H1 (cell line): ENCODE data around the gene ZNF786. TPM values are rescaled to one million over a fixed set of nuclear protein-coding genes. Genes with fewer than 3 reads are reported as not detected.

ENCODE experiments used
- CTCF ChIA-PET: fragments of 300-600 bp; sonication (Branson Sonifier 250); formaldehyde crosslinking; loops from one replicate; lab custom pipeline; 2021; ENCODE audit not compliant: partially characterized antibody; lab: Charles Lee
- POLR2A ChIA-PET: fragments of 300-600 bp; sonication (Branson Sonifier 250); formaldehyde crosslinking; loops from one replicate; lab custom pipeline; 2021; ENCODE audit warnings: inconsistent platforms; ENCODE audit not compliant: partially characterized antibody; lab: Charles Lee
- DNase-seq, 2 experiments: peaks; one replicate each; pipeline versions ENCODE4 v3.0.0 to v3.0.0-alpha.2; 2010 to 2022; ENCODE audit warnings: low spot score in 2 of 2, low read depth in 1 of 2, mixed read lengths in 1 of 2
- FAIRE-seq: peaks from 2 replicates; lab custom pipeline; 2011; peaks lifted over from hg19 to GRCh38; lab: Jason Lieb, UNC
- H2AFZ ChIP-seq: 2 replicates; pipeline ENCODE4 v1.8.1; 2012; ENCODE audit warnings: low read length, inconsistent platforms
- H2AK5ac ChIP-seq: 2 replicates; pipeline ENCODE4 v1.6.1; 2013; ENCODE audit warnings: low read depth, low read length
- H2BK120ac ChIP-seq: replicated peaks from 2 replicates; pipeline ENCODE3; 2013; ENCODE audit warnings: low read depth, low read length, inconsistent platforms
- H2BK12ac ChIP-seq: 2 replicates; pipeline ENCODE4 v1.6.1; 2013; ENCODE audit warnings: low read depth, low read length
- H2BK15ac ChIP-seq: 2 replicates; pipeline ENCODE4 v1.6.1; 2013; ENCODE audit warnings: low read length
- H2BK20ac ChIP-seq: 2 replicates; pipeline ENCODE4 v1.6.1; 2013; ENCODE audit warnings: low read length
- H2BK5ac ChIP-seq: 2 replicates; pipeline ENCODE4 v1.6.1; 2013; ENCODE audit warnings: low read depth, low read length
- H3K14ac ChIP-seq: 2 replicates; pipeline ENCODE4 v1.6.1; 2013; ENCODE audit warnings: inconsistent platforms; ENCODE audit not compliant: insufficient read length
- H3K18ac ChIP-seq: 2 replicates; pipeline ENCODE4 v1.6.1; 2013; ENCODE audit warnings: low read length; ENCODE audit errors: extremely low read depth
- H3K23ac ChIP-seq: 2 replicates; pipeline ENCODE4 v1.6.1; 2013; ENCODE audit warnings: inconsistent platforms; ENCODE audit not compliant: insufficient read length
- H3K23me2 ChIP-seq: 2 replicates; pipeline ENCODE4 v1.6.1; 2013; ENCODE audit warnings: low read depth, low read length
- H3K27ac ChIP-seq: 2 replicates; pipeline ENCODE4 v1.6.1; 2011; ENCODE audit warnings: low read depth, low read length, inconsistent platforms
- H3K27me3 ChIP-seq, 4 experiments: replicated peaks in 1 of 4; 1 replicate in 1 of 4; 2 replicates in 3 of 4; pipeline versions ENCODE4 v1.6.1 to v1.8.1; 2011 to 2013; ENCODE audit warnings: low read length in 3 of 4, mild to moderate bottlenecking in 3 of 4, inconsistent platforms in 2 of 4, mixed read lengths in 2 of 4, moderate library complexity in 1 of 4; ENCODE audit not compliant: control insufficient read depth in 3 of 4, insufficient read depth in 3 of 4; ENCODE audit errors: extremely low read depth in 1 of 4
- H3K36me3 ChIP-seq, 4 experiments: 2 replicates each; pipeline versions ENCODE4 v1.6.1 to v1.8.1; 2011 to 2013; ENCODE audit warnings: mild to moderate bottlenecking in 4 of 4, low read length in 3 of 4, moderate library complexity in 2 of 4, control low read depth in 1 of 4, inconsistent platforms in 1 of 4; ENCODE audit not compliant: insufficient read depth in 4 of 4, control insufficient read depth in 2 of 4
- H3K4ac ChIP-seq: replicated peaks from 2 replicates; pipeline ENCODE3; 2013; ENCODE audit warnings: low read length, low read depth, mixed read lengths, inconsistent platforms; ENCODE audit not compliant: insufficient read length
- H3K4me1 ChIP-seq, 4 experiments: replicated peaks in 1 of 4; 1 replicate in 1 of 4; 2 replicates in 3 of 4; pipeline versions ENCODE4 v1.6.1 to v1.8.1; 2011 to 2013; ENCODE audit warnings: low read length in 3 of 4, inconsistent platforms in 2 of 4, mixed read lengths in 1 of 4; ENCODE audit not compliant: insufficient read depth in 4 of 4, control insufficient read depth in 3 of 4
- H3K4me2 ChIP-seq, 2 experiments: 2 replicates each; pipeline versions ENCODE4 v1.6.1 to v1.8.1; 2011 to 2013; ENCODE audit warnings: low read depth in 2 of 2, low read length in 2 of 2, control low read depth in 1 of 2, inconsistent platforms in 1 of 2, mild to moderate bottlenecking in 1 of 2; ENCODE audit not compliant: insufficient read depth in 1 of 2
- H3K4me3 ChIP-seq, 4 experiments: fragments of 200-600, 300-600 bp in 1 of 4; sonication (generic), shearing (Covaris generic), sonication (Bioruptor Twin) in 1 of 4; 2 replicates each; pipeline versions ENCODE4 v1.5.1 to v1.8.1; 2011 to 2016; ENCODE audit warnings: low read length in 4 of 4, low read depth in 3 of 4, control low read depth in 2 of 4, inconsistent platforms in 2 of 4, mild to moderate bottlenecking in 2 of 4, mixed read lengths in 1 of 4, moderate library complexity in 1 of 4; ENCODE audit not compliant: insufficient read depth in 2 of 4; ENCODE audit errors: extremely low read depth in 1 of 4
- H3K56ac ChIP-seq: replicated peaks from 2 replicates; pipeline ENCODE3; 2013; ENCODE audit warnings: low read depth, mild to moderate bottlenecking, mixed read lengths, low read length, inconsistent platforms; ENCODE audit not compliant: insufficient read length
- H3K79me1 ChIP-seq: 2 replicates; pipeline ENCODE4 v1.6.1; 2013; ENCODE audit warnings: low read depth, low read length, control low read depth
- H3K79me2 ChIP-seq, 2 experiments: 2 replicates each; pipeline versions ENCODE4 v1.6.1 to v1.8.1; 2012 to 2013; ENCODE audit warnings: low read length in 2 of 2, mild to moderate bottlenecking in 2 of 2, inconsistent platforms in 1 of 2; ENCODE audit not compliant: insufficient read depth in 2 of 2, control insufficient read depth in 1 of 2
- H3K9ac ChIP-seq, 4 experiments: replicated peaks in 1 of 4; 1 replicate in 1 of 4; 2 replicates in 3 of 4; pipeline versions ENCODE4 v1.6.1 to v1.8.1; 2011 to 2013; ENCODE audit warnings: low read depth in 3 of 4, low read length in 3 of 4, control low read depth in 2 of 4, mild to moderate bottlenecking in 2 of 4, moderate library complexity in 2 of 4, inconsistent platforms in 1 of 4; ENCODE audit errors: extremely low read depth in 1 of 4
- H3K9me3 ChIP-seq, 2 experiments: 2 replicates each; pipeline versions ENCODE4 v1.6.1 to v1.8.1; 2012 to 2013; ENCODE audit warnings: mild to moderate bottlenecking in 2 of 2, moderate library complexity in 2 of 2, control low read depth in 1 of 2, inconsistent platforms in 1 of 2, low read depth in 1 of 2, low read length in 1 of 2, mixed read lengths in 1 of 2; ENCODE audit not compliant: insufficient read depth in 2 of 2
- H4K20me1 ChIP-seq, 2 experiments: replicated peaks in 1 of 2; 2 replicates each; pipeline versions ENCODE3 to v1.8.1; 2011 to 2013; ENCODE audit warnings: inconsistent platforms in 2 of 2, low read length in 2 of 2, mild to moderate bottlenecking in 1 of 2; ENCODE audit not compliant: insufficient read depth in 2 of 2, control insufficient read depth in 1 of 2
- H4K5ac ChIP-seq: 2 replicates; pipeline ENCODE4 v1.6.1; 2013; ENCODE audit warnings: low read length, low read depth, mixed read lengths, inconsistent platforms; ENCODE audit not compliant: insufficient read length
- H4K8ac ChIP-seq: 2 replicates; pipeline ENCODE4 v1.8.0; 2013; ENCODE audit warnings: mild to moderate bottlenecking, moderate library complexity, low read length, inconsistent platforms; ENCODE audit not compliant: insufficient read depth; ENCODE audit errors: extremely low read depth
- H4K91ac ChIP-seq: replicated peaks from 2 replicates; pipeline ENCODE3; 2013; ENCODE audit warnings: low read length, mixed read lengths, inconsistent platforms; ENCODE audit not compliant: insufficient read length
- EGR1 ChIP-seq: IDR thresholded peaks from 2 replicates; pipeline ENCODE4 v1.6.1; 2011; ENCODE audit warnings: low read depth, low read length, borderline replicate concordance
- POU5F1 ChIP-seq: IDR thresholded peaks from 2 replicates; pipeline ENCODE4 v1.6.1; 2011; ENCODE audit warnings: low read depth, mild to moderate bottlenecking, low read length, moderate library complexity
- SIN3A ChIP-seq, 2 experiments: IDR thresholded peaks in 1 of 2; conservative IDR thresholded peaks in 1 of 2; 2 replicates each; pipeline ENCODE4 v1.6.1; 2011 to 2012; ENCODE audit warnings: low read length in 2 of 2, improper control_type of control experiment in 1 of 2, low read depth in 1 of 2, mild to moderate bottlenecking in 1 of 2
- TBP ChIP-seq: IDR thresholded peaks from 2 replicates; pipeline ENCODE4 v1.6.1; 2011; ENCODE audit warnings: low read depth, low read length, improper control_type of control experiment
- WGBS, 2 experiments: shearing (Covaris generic) in 1 of 2; methylation state at CpG; one replicate each; pipeline versions ENCODE4 v1.1.6 to v1.1.7; 2013 to 2015; ENCODE audit warnings: low lambda C conversion rate in 2 of 2, mixed read lengths in 2 of 2, inconsistent platforms in 1 of 2, low coverage in 1 of 2, missing lambda C conversion rate in 1 of 2; ENCODE audit not compliant: insufficient replicate concordance in 2 of 2, insufficient coverage in 1 of 2, insufficient read length in 1 of 2; ENCODE audit errors: extremely low coverage in 1 of 2, missing lambda C conversion rate in 1 of 2; 5-methylcytosine and 5-hydroxymethylcytosine counted together
- polyA plus RNA-seq, 7 experiments: library from polyadenylated mRNA; depleted of rRNA in 3 of 7; stranded (reverse) in 5 of 7; unstranded in 2 of 7; fragments of >200 nt in 5 of 7; fragments of 200-250 nt in 2 of 7; gene quantifications; 1 replicate in 5 of 7; 2 replicates in 1 of 7; 4 replicates in 1 of 7; pipeline versions ENCODE4 v1.2.1 to v1.2.3, GENCODE V29; 2011 to 2013; ENCODE audit warnings: missing spikeins in 2 of 7, mixed read lengths in 2 of 7
- total RNA-seq: library from RNA; stranded (reverse); fragmentation: NEBNext Ultra II Directional; extraction: Animal tissue kit (Norgen Biotek cat#: 25700); gene quantifications from 2 replicates; pipeline ENCODE4 v1.2.1, GENCODE V29; 2021
- TF ChIP-seq, protein P1 (sequence below): IDR thresholded peaks from 2 replicates; pipeline ENCODE4 v1.6.1; 2011; ENCODE audit warnings: low read depth, mild to moderate bottlenecking, low read length; ENCODE audit not compliant: insufficient read depth
- TF ChIP-seq, protein P2 (sequence below): IDR thresholded peaks from 2 replicates; pipeline ENCODE4 v1.6.1; 2012; ENCODE audit warnings: inconsistent platforms

ZNF786 gene
- total and polyA plus RNA-seq, 2 of the 8 experiments (the other 6 are each of a cell fraction or from before 2014, with no cell fraction given) = 7.7 to 16.3 TPM

DNA sequence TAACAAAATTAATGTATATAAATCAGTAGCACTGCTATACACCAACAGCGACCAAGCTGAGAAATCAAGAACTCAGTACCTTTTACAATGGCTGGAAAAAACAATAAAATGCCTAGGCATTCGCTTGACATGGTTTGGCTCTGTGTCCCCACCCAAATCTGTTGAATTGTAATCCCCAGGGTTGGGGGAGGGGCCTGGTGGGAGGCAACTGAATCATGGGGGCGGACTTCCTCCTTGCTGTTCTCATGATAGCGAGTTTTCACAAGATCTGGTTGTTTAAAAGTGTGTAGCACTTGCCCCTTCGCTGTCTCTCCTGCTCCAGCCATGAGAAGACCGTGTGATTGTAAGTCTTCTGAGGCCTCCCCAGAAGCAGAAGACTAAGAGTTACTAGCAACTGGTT lies 8.6 kb downstream of the ZNF786 start:
- Histone ChIP-seq H3K27ac (no peak overlapping the region), H3K4ac (no peak overlapping the region), H2AFZ (no peak overlapping the region), H3K18ac (no peak overlapping the region), H4K5ac (no peak overlapping the region), H3K14ac (no peak overlapping the region), H3K79me2 (peaks cover 0 to 9% of the 10 kb centered on the region in 2 experiments; a peak in 2 of 4 replicates), H2AK5ac (no peak overlapping the region), H2BK120ac (no peak overlapping the region), H2BK12ac (no peak overlapping the region), H3K23me2 (no peaks in the 10 kb centered on the region), H3K4me1 (no peaks in the 10 kb centered on the region), H3K36me3 (peaks cover 0 to 22% (median 6%) of the 10 kb centered on the region in 4 experiments; a peak in 4 of 8 replicates), H4K20me1 (no peaks in the 10 kb centered on the region), H2BK5ac (no peak overlapping the region), H3K9me3 (peaks cover 3 to 9% of the 10 kb centered on the region in 2 experiments; a peak in 3 of 4 replicates), H2BK20ac (no peak overlapping the region), H3K56ac (no peak overlapping the region), H3K23ac (no peak overlapping the region), H3K4me2 (no peak overlapping the region), H4K8ac (no peak overlapping the region), H3K9ac (no peak overlapping the region), H3K27me3 (no peaks in the 10 kb centered on the region), H2BK15ac (no peak overlapping the region), H4K91ac (no peak overlapping the region), H3K4me3 (no peak overlapping the region), H3K79me1 (peaks cover 3% of the 10 kb centered on the region; the same call in 1 of the 2 replicates)
- CTCF ChIA-PET = interaction anchor here (0.6 kb wide), 1 partner anchor 17 kb away, joined by 4 read pairs; no protein-coding TSS in a partner anchor
- no peak for FAIRE-seq
- WGBS, 2 experiments = 87% methylated on average over 6 of the region's 6 CpGs; no CpG with 5 or more reads in 1 of the 2 experiments
- no peak for DNase-seq
- POLR2A ChIA-PET = interaction anchor here (1.3 kb wide), 1 partner anchor 10 kb away, joined by 3 read pairs; no protein-coding TSS in a partner anchor
- TF ChIP-seq, protein P1, sequence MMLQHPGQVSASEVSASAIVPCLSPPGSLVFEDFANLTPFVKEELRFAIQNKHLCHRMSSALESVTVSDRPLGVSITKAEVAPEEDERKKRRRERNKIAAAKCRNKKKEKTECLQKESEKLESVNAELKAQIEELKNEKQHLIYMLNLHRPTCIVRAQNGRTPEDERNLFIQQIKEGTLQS = no peak
- TF ChIP-seq, protein P2, sequence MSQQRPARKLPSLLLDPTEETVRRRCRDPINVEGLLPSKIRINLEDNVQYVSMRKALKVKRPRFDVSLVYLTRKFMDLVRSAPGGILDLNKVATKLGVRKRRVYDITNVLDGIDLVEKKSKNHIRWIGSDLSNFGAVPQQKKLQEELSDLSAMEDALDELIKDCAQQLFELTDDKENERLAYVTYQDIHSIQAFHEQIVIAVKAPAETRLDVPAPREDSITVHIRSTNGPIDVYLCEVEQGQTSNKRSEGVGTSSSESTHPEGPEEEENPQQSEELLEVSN = no peak
- TF ChIP-seq POU5F1 = no peak
- no peak for TF ChIP-seq SIN3A (conservative IDR thresholded peaks at IDR 0.05 in 1 of 2, IDR thresholded peaks at IDR 0.05 in 1 of 2; ENCODE audit: low read depth in 1 of 2, low read length in 2 of 2)
- peak; percentile 3; the same call in 1 of the 2 replicates for TF ChIP-seq EGR1
- no peak for TF ChIP-seq TBP
